IMR-90 (cell line): ENCODE results near the gene SF3A2. TPM values are rescaled to one million over a fixed set of nuclear protein-coding genes. Genes with fewer than 3 reads are reported as not detected.
"Not testable (repeated sequence)": the region's sequence is repeated elsewhere in the genome, so short reads cannot be mapped to it uniquely, and the experiment has no call there.

Source experiments
- ATAC-seq: fragments of 200-7000 bp; cut with Tn5 transposase; 2 replicates; pipeline ENCODE4 v1.9.1; 2020; ENCODE audit warnings: low read depth, mild to moderate bottlenecking, moderate library complexity
- BruUV-seq: library from RNA; stranded (reverse); fragments of 400-500 nt; replicated peaks from 2 replicates; lab custom pipeline; 2021; lab: Mats Ljungman, UMichigan
- CTCF ChIA-PET: fragments of 300-600 bp; formaldehyde crosslinking; extraction: SDS; loops from one replicate; lab custom pipeline; 2021; ENCODE audit warnings: antibody characterized with exemption; lab: Yijun Ruan, JAX
- POLR2A ChIA-PET: fragments of 300-600 bp; sonication (Branson Sonifier 250); formaldehyde crosslinking; loops from one replicate; lab custom pipeline; 2022; ENCODE audit warnings: antibody characterized with exemption; ENCODE audit not compliant: unreplicated experiment; lab: Charles Lee
- DNase-seq: peaks from one replicate; pipeline ENCODE4 v3.0.0; 2013
- H2AFZ ChIP-seq: replicated peaks from 2 replicates; pipeline ENCODE3; 2013; ENCODE audit warnings: low read length, mild to moderate bottlenecking; ENCODE audit not compliant: poor library complexity
- H2AK5ac ChIP-seq: 2 replicates; pipeline ENCODE4 v1.6.1; 2013; ENCODE audit warnings: low read depth, low read length, inconsistent platforms
- H2AK9ac ChIP-seq: replicated peaks from 2 replicates; pipeline ENCODE3; 2013; ENCODE audit warnings: mild to moderate bottlenecking, low read depth, low read length, moderate library complexity; ENCODE audit not compliant: poor library complexity
- H2BK120ac ChIP-seq: 2 replicates; pipeline ENCODE4 v1.6.1; 2013; ENCODE audit warnings: low read depth, low read length, inconsistent platforms
- H2BK15ac ChIP-seq: 3 replicates; pipeline ENCODE4 v1.6.1; 2013; ENCODE audit warnings: low read depth, low read length, inconsistent platforms
- H2BK20ac ChIP-seq: 2 replicates; pipeline ENCODE4 v1.6.1; 2013; ENCODE audit warnings: low read depth, mild to moderate bottlenecking, inconsistent platforms, low read length, moderate library complexity
- H2BK5ac ChIP-seq: 2 replicates; pipeline ENCODE4 v1.6.1; 2013; ENCODE audit warnings: mild to moderate bottlenecking, low read depth, low read length, inconsistent platforms; ENCODE audit not compliant: poor library complexity, severe bottlenecking
- H3K14ac ChIP-seq: replicated peaks from 2 replicates; pipeline ENCODE4 v1.6.1; 2013; ENCODE audit warnings: low read depth, low read length, inconsistent platforms
- H3K18ac ChIP-seq: 2 replicates; pipeline ENCODE4 v1.6.1; 2013; ENCODE audit warnings: low read depth, low read length, control low read depth
- H3K23ac ChIP-seq: 2 replicates; pipeline ENCODE4 v1.6.1; 2013; ENCODE audit warnings: low read depth, low read length, inconsistent platforms
- H3K27ac ChIP-seq: 2 replicates; pipeline ENCODE4 v1.5.1; 2013; ENCODE audit warnings: mild to moderate bottlenecking, control low read depth, low read length; ENCODE audit not compliant: insufficient read depth
- H3K27me3 ChIP-seq: 2 replicates; pipeline ENCODE4 v1.6.1; 2013; ENCODE audit warnings: low read length; ENCODE audit not compliant: control insufficient read depth, insufficient read depth
- H3K36me3 ChIP-seq: 2 replicates; pipeline ENCODE4 v1.6.1; 2013; ENCODE audit warnings: low read length, mixed read lengths; ENCODE audit not compliant: control insufficient read depth, insufficient read depth
- H3K4ac ChIP-seq: 2 replicates; pipeline ENCODE4 v1.6.1; 2013; ENCODE audit warnings: low read depth, low read length, inconsistent platforms
- H3K4me1 ChIP-seq: 2 replicates; pipeline ENCODE4 v1.6.1; 2013; ENCODE audit warnings: low read length, mixed read lengths; ENCODE audit not compliant: control insufficient read depth, insufficient read depth
- H3K4me2 ChIP-seq: 2 replicates; pipeline ENCODE4 v1.6.1; 2013; ENCODE audit warnings: low read depth, mild to moderate bottlenecking, control low read depth, low read length, moderate library complexity
- H3K4me3 ChIP-seq: 2 replicates; pipeline ENCODE4 v1.5.1; 2013; ENCODE audit warnings: low read depth, mild to moderate bottlenecking, control low read depth, low read length, moderate library complexity; ENCODE audit not compliant: insufficient read depth
- H3K56ac ChIP-seq: 2 replicates; pipeline ENCODE4 v1.6.1; 2013; ENCODE audit warnings: low read length, inconsistent platforms; ENCODE audit not compliant: insufficient read depth; ENCODE audit errors: extremely low read depth
- H3K79me1 ChIP-seq, 2 experiments: 2 replicates each; pipeline ENCODE4 v1.6.1; 2013; ENCODE audit warnings: low read length in 2 of 2, inconsistent platforms in 1 of 2, low read depth in 1 of 2
- H3K9ac ChIP-seq: 2 replicates; pipeline ENCODE4 v1.6.1; 2013; ENCODE audit warnings: low read depth, low read length, control low read depth
- H3K9me1 ChIP-seq: 2 replicates; pipeline ENCODE4 v1.6.1; 2013; ENCODE audit warnings: low read length, inconsistent platforms; ENCODE audit not compliant: insufficient read depth
- H3K9me3 ChIP-seq: 2 replicates; pipeline ENCODE4 v1.6.1; 2013; ENCODE audit warnings: low read length; ENCODE audit not compliant: control insufficient read depth, insufficient read depth
- H4K20me1 ChIP-seq: 2 replicates; pipeline ENCODE4 v1.6.1; 2013; ENCODE audit warnings: low read length, inconsistent platforms; ENCODE audit not compliant: insufficient read depth
- H4K5ac ChIP-seq: 2 replicates; pipeline ENCODE4 v1.6.1; 2013; ENCODE audit warnings: mild to moderate bottlenecking, low read depth, low read length, control low read depth
- H4K8ac ChIP-seq, 2 experiments: 2 replicates each; pipeline ENCODE4 v1.6.1; 2013; ENCODE audit warnings: low read depth in 2 of 2, low read length in 2 of 2, control low read depth in 1 of 2, inconsistent platforms in 1 of 2
- H4K91ac ChIP-seq: 2 replicates; pipeline ENCODE4 v1.6.1; 2013; ENCODE audit warnings: low read depth, low read length, inconsistent platforms; ENCODE audit not compliant: insufficient read depth
- WGBS, 2 experiments: methylation state at CpG; one replicate each; pipeline versions ENCODE4 v1.1.5 to v1.1.7; 2013; ENCODE audit warnings: missing lambda C conversion rate in 2 of 2; ENCODE audit not compliant: insufficient read length in 1 of 2; ENCODE audit errors: extremely low coverage in 2 of 2; 5-methylcytosine and 5-hydroxymethylcytosine counted together
- dilution Hi-C: fragments of 300-500 bp; cut with HindIII; formaldehyde crosslinking; loops from one replicate; pipeline ENCODE4 v1.14.3; 2018; ENCODE audit warnings: low sequenced_read_pairs; ENCODE audit not compliant: unreplicated experiment
- in situ Hi-C: fragments of 300-500 bp; cut with MboI; formaldehyde crosslinking; loops from 3 replicates; pipeline ENCODE4 v1.14.3; 2019; ENCODE audit warnings: low sequenced_read_pairs, inconsistent platforms, mixed read lengths
- intact Hi-C: fragments of 100-400 bp; cut with micrococcal nuclease; formaldehyde crosslinking; loops from 2 replicates; pipeline ENCODE4 v1.10.0; 2022
- polyA plus RNA-seq, 3 experiments: library from polyadenylated mRNA; depleted of rRNA; stranded (reverse); fragments of >200 nt; gene quantifications; 2 replicates each; pipeline ENCODE4 v1.2.3, GENCODE V29; 2012; ENCODE audit warnings: low replicate concordance in 1 of 3
- total RNA-seq: library from RNA; depleted of rRNA; stranded (reverse); fragments of >200 nt; gene quantifications from 2 replicates; pipeline ENCODE4 v1.2.3, GENCODE V29; 2012

The SF3A2 gene
- total and polyA plus RNA-seq, 2 of the 4 experiments (the other 2 are of a cell fraction): 4.8 to 34.5 TPM

DNA sequence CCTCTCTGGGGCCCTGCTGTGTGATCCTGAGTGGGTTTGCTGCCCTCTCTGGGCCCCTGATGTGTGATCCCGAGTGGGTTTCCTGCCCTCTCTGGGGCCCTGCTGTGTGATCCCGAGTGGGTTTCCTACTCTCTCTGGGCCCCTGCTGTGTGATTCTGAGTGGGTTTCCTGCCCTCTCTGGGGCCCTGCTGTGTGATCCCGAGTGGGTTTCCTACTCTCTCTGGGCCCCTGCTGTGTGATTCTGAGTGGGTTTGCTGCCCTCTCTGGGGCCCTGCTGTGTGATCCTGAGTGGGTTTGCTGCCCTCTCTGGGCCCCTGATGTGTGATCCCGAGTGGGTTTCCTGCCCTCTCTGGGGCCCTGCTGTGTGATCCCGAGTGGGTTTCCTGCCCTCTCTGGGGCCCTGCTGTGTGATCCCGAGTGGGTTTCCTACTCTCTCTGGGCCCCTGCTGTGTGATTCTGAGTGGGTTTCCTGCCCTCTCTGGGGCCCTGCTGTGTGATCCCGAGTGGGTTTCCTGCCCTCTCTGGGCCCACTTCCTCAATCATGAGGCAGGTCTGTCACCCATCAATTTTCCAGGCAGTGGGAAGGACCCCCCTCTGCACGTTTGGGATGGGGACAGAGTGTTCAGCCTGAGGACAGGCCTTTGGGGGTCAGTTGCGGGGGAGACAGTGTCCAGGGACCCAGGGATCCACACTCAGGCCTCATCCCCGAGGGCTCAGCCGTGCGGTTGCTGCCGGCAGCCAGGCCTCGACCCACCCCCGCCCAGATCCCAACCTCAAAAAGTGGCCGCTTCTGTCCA lies 44.8 kb downstream of the SF3A2 start:
- H3K9ac ChIP-seq: peak overlapping the region; percentile 32; the same call in 1 of the 2 replicates
- H3K56ac ChIP-seq, H3K9me3 ChIP-seq, DNase-seq, intact Hi-C loops, dilution Hi-C loops, CTCF ChIA-PET, H2BK5ac ChIP-seq, BruUV-seq, H3K4me3 ChIP-seq, H3K79me1 ChIP-seq, H4K91ac ChIP-seq, H4K20me1 ChIP-seq, H2BK15ac ChIP-seq, H3K36me3 ChIP-seq, H2BK20ac ChIP-seq, H3K4me1 ChIP-seq, in situ Hi-C loops, H3K27me3 ChIP-seq, H3K9me1 ChIP-seq, POLR2A ChIA-PET, H3K18ac ChIP-seq: not testable (repeated sequence)
- peak overlapping the region; percentile 52; the same call in 1 of the 2 replicates for H3K27ac ChIP-seq
- 0 out of 2 replicates have a peak overlapping the region, but pooled peaks have one; percentile 25 for H3K23ac ChIP-seq
- peak overlapping the region; percentile 61 to 78; a peak in 2 of 4 replicates for H4K8ac ChIP-seq
- H3K4ac ChIP-seq: peak overlapping the region; percentile 37
- H4K5ac ChIP-seq: peak overlapping the region; percentile 44; the same call in 1 of the 2 replicates
- 0 out of 2 replicates have a peak overlapping the region, but pooled peaks have one; percentile 33 for H3K14ac ChIP-seq
- peak overlapping the region; percentile 91 for H2AK9ac ChIP-seq
- peak overlapping the region; percentile 68 for H3K4me2 ChIP-seq
- H2BK120ac ChIP-seq: 0 out of 2 replicates have a peak overlapping the region, but pooled peaks have one; percentile 41
- peak overlapping the region; percentile 78; the same call in 1 of the 2 replicates for H2AK5ac ChIP-seq
- peak overlapping the region; percentile 92 for H2AFZ ChIP-seq
- WGBS, 2 experiments: 0% methylated on average over 2 of the region's 16 CpGs; no CpG with 5 or more reads in 1 of the 2 experiments
- peak; percentile 44 for ATAC-seq
